CD4-positive, alpha-beta T cell treated with Interleukin-17A for 1 hour (primary cell): Measurements from ENCODE around the gene SPEM1.
"Not testable (repeated sequence)": the region's sequence is repeated elsewhere in the genome, so short reads cannot be mapped to it uniquely, and the experiment has no call there.

Experiments
- DNase-seq: peaks from one replicate; pipeline ENCODE4 v3.0.0-alpha.2; 2020

The SPEM1 gene

DNA sequence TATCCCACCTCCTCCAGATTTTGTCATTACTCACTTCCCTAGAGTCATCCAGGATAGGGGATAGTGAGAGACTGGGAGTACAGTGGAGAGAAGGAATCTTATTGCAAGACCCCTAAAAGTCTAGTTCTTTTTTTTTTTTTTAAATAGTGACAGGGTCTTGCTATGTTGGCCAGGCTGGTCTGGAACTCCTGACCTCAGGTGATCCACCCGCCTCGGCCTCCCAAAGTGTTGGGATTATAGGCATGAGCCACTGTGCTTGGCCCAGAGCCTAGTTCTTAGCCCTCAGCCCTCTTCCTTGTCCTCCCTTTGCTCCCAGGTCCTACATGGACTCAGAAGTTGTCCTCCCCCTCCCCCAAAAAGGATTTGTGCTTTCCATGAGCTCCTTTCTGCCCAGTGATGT is 22.0 kb downstream of the SPEM1 start:
- DNase-seq: no peak

DNA sequence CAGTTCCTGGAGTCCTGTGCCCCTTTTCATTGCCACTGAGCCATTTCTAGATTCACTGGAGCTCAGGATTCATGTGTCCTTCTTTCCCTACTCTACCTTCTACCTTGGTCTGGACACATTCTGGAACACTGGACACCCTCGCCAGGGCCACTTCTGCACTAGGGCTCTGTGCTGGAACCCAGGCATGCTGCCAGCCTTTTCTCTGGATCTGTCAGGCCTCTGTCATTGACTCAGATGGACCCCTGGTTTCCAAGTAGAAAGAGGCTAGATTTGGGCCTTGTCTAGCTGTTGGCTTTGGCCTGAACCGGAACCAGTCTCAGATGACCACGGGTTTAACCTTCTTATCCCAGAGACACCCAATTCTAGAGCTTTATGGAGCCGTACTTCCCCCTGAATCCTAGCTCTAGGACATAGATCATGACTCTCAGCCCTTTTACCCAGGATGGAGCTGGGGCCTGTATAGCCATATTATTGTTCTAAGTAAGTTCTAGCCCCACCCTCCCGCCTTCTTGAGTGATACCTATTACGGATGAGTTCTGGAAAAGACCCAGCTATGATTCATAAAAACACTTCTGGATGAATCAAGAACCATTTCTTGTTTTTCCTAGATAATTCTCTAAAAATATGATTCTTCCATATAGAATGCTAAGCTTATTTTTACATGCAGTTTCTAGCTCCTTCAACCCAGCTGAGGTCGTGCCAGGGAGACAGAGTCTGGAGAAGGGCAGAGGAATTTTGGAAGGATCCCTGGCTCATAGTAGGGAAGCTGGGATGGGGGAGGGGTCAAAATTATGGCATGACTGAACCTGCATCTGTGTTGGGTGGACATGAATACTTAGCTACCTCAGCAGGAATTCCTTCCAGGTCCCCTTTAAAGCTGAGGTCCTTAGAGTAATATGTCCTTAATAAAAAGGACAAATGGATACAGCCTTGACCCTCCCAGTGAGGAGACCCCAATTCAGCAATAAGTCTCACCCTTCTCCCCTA is 23.7 kb downstream of the SPEM1 start:
- DNase-seq: no peak

DNA sequence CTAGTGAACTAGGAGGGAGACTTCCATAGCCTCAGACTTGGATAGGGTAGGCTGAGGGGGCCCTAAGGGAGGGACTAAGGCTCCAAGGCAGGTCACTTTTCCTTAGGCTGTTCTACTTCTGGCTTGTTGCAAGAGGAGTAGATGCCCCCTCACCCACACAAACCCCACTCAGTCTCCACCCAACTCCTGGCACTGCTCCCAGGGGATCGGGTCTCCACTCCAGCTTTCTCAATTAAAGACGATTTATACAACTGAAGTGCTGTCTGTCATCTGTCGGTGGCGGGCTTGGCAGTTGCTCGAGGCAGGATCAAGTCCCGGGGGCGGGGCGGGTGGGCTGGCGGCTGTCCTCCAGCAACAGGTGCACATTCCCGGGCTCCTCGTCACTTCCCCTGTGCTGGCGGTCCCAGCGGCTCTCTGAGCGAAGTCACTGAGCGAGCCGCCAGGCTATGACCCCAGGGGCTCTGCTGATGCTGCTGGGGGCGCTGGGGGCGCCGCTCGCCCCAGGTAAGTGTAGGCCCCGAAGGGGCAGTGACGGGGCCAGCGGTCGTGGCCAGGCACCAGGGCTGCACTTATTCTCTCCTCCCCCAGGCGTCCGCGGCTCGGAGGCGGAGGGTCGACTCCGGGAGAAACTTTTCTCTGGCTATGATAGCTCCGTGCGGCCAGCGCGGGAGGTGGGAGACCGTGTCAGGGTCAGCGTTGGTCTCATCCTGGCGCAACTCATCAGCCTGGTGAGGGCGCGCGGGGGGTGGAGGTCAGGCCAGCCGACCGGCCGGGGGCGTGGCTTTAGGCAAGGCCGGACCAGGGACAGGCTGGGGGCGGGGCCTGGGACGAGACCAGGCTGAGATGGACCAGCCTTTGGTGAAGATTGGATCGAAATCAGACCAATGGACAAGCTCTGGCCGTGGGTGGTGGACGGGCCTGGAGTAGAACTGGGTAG is 24.8 kb downstream of the SPEM1 start, which contains the start of gene CHRNB1:
Gene CHRNB1, plus strand, starts transcription at position 380 of the 937 bp plus-strand sequence. Its CDS starts 67 bp downstream, at position 447.
- DNase-seq: no peak

DNA sequence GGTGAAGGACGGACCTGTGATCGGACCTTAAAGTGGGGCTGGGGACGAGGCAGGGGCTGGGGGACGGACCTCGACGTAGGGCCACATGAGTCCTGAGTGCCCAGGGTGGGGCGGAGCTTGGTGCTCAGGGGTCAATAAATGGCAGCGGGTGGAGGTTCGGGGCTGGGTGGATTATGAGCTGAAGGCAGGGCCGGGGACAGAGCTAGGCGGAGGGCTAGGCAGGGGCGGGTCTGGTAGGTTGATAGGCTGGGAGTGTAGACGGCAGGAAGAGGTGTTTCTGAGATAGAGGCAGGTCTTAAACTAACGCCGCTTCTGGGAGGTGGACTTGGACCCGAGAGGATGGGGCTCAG is 25.5 kb downstream of the SPEM1 start:
- DNase-seq: peak; percentile 47

DNA sequence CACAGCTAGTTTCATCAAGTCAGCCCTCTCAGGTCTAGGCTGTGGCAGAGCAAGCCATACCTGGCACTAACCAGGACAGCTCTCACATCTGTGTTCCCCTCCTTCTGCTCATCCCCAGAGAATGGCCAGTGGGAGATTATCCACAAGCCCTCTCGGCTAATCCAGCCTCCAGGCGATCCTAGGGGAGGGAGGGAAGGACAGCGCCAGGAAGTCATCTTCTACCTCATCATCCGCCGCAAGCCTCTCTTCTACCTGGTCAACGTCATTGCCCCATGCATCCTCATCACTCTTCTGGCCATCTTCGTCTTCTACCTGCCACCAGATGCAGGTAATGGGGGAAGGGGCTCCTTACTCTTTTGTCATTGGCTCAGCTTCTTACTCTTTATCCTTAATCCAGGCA is 28.3 kb downstream of the SPEM1 start:
- DNase-seq: no peak

DNA sequence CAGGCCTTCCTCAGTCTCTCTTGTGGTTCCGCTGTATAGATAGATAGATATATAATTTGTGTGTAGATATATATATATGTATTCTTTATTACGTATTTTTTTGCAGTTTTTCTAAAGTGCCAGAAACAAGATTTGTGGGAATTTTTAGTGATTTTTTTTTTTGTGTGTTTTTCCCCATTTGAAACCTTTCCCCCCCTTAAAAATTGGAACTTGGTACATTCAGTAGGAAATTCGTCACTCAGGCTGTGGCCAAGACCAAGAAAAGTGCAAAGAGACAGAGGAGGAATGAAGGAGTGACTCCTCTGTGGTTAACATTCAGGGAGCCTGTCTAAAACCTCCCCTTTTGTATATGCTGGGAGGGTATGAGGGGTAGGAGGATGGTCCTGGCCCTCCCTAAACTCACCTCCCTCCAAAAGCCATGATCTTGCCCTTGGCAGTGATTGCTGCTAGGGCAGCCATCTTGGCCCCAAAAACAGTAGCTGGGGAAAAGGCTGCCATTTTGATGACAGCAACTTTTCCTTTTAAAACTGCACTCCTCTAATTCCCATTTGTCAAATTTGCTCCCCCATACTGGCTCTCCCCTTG is 39.9 kb downstream of the SPEM1 start:
- DNase-seq: no peak

- DNase-seq: no peak
Measured at GRCh38 chr17:7460850-7461660, 40.9 kb downstream of the SPEM1 start.

DNA sequence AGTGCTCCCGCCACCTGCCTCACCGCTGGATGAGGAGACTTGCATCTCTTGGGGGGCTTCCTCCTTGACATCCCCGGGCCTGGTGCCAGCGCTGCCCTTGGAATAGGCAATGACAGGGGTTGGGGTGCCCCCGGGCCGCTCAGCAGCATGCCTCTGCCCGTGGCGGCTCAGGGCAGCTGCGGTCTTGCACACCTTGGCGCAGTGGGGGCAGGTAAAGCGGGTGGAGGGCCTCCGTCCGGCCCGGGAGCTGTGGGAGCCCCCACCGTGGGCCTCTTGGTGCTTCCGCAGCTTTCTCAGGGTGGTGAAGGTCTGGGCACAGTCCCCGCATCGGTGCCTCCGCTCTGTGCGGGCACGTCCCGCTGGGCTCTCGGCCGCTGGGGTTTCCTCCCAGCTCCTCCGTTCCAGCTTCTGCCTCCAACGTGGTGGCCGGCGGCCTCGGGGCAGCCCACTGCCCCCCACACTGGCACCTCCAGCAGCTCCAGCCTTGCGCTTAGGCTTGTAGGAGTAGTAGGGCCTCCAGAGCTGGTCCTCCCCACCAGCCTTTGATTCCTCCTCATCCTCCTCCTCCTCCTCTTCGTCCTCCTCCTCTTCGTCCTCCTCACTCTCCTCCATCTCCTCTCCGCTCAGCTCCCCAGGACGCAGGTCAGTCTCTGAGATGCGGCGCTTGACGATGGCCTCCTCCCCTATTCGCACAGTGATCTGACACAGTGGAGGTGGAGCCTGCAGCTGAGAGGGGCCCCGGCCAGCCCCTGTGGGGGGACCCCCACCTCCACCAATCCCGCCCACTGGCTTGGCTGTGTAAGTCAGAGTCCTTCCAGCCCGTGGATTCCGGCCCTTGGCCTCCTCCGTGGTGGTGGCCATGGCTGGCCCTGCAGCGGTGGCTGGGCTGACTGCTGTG is 42.6 kb downstream of the SPEM1 start:
- DNase-seq: no peak

DNA sequence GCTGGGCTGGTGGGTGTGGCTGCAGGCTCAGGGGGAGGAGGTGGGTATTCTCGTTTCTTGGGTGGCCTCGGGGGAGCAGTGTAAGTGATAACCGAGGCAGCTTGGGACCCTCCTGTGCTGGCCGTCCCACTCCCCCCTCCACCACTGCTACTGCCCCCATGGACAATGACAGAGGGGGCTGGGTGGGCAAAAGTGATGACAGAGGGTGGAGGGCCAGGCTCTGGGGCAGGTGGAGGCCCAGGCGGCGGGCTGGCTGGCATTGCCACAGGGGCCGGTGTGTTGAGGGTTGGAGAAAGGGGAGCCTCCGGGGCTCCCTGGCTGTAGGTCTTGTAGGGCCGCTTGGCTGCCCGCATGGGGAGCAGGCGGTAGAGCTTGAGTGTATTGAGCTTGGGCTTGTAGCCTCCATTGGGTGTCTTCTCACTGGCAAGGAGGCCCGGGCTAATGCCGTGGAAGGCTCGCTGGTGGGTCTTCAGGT is 43.3 kb downstream of the SPEM1 start:
- no peak for DNase-seq

DNA sequence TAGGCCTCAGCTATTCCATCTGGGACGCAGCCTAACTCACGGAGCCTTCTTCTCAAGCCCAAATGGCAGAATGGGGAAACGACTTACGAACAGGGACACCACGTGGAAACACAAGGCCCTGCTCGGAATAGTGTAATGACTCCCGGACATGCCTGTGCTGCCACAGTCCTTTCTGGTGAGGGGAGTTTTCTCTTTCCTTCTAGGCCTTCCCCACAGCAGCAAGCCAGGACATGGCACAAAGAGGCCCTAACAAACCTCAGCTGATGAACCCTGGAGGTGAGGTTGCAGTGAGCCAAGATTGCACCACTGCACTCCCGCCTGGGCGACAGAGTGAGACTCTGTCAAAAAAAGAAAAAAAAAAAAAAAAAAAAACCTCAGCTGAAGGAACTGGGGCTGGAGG is 44.0 kb downstream of the SPEM1 start:
- DNase-seq: no peak

DNA sequence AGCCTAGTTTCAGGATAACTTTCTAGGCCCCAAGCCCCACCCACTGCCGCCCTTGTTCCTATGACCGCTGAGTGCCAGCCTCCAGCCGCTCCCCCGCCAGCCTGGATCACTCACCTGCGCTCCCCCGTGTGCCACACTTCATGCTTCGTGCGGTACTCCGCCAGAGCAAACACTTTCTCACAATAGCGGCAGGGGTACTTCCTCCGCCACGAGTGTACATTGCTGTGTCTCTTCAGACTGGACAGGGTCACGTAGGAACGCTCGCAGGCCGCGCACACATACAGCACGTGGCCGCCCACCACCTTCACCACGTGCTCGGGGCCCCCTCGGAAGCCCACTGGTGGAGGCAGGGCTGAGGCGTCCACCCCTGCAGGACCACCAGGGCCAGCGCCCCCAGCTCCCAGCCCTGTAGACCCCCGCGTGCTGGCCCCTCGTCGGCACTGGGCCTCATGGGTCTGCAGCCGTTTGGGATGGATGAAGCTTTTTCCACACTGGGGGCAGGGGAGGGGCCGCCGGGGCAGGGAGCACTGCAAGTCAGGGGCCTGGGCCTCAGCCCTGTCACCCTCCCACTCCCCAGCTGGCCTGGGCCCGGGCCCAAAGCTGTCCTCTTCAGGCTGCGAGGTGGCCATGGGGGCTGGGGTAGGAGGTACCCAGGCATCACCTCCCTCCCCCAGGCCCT is 45.6 kb downstream of the SPEM1 start:
- DNase-seq: no peak

GRCh38 chr17:7466318-7466638 is 46.2 kb downstream of the SPEM1 start:
- DNase-seq: no peak

- no peak for DNase-seq
Measured at GRCh38 chr17:7466639-7467341, 46.7 kb downstream of the SPEM1 start.

DNA sequence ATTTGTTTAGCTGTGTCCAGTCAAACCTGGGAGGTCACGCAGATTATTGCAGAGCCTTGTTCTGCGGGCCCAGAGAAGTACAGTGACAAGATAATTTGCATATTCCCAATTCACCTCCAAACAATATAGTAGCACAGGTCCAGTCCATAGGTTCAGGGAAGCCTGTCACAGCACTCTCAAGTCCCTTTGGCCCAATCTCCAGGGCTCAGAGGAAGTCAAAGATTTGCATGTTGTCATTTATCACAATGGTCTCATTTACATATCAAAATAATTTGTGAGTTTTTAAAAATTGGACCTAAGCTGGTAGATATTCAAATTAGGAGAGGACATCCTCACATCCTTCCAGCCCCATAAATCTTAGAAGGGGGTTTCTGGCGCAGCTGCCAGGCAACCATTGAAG is 47.4 kb downstream of the SPEM1 start:
- DNase-seq: no peak

GRCh38 chr17:7468290-7468689 is 48.2 kb downstream of the SPEM1 start:
- DNase-seq: no peak

GRCh38 chr17:7468804-7469389 is 48.8 kb downstream of the SPEM1 start:
- no peak for DNase-seq

GRCh38 chr17:7469843-7470242 is 49.7 kb downstream of the SPEM1 start:
- not testable (repeated sequence) for DNase-seq

GRCh38 chr17:7470457-7470973 is 50.4 kb downstream of the SPEM1 start:
- not testable (repeated sequence) for DNase-seq
